ENCODE data around the gene SEMA6B. TPM values are rescaled to one million over a fixed set of nuclear protein-coding genes. Genes with fewer than 3 reads are reported as not detected.

SEMA6B gene
- total RNA-seq, 1 experiment from 2014 or later, result 5.7 TPM

DNA sequence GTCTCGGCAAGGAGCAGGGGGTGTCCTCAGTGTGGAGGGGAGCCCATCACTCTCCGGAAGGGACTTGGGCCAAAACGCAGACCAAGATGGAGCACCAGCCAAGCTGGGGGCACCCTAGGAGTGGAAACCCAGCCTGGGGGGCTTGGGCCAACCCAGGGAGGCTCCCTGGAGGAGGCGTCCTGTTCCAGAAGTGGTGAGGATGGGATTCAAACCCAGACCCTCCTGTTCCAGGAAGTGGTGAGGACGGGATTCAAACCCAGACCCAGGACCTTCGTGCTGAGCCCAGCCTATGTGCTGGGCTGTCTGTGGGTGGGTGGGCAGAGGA, 40.4 kb downstream of the SEMA6B start:
- peak overlapping the region; percentile 75; the same call in 1 of the 2 replicates for H3K27ac ChIP-seq (ENCODE audit: low read length)
- no peak for ATAC-seq
- CTCF ChIA-PET, result no interaction called here

DNA sequence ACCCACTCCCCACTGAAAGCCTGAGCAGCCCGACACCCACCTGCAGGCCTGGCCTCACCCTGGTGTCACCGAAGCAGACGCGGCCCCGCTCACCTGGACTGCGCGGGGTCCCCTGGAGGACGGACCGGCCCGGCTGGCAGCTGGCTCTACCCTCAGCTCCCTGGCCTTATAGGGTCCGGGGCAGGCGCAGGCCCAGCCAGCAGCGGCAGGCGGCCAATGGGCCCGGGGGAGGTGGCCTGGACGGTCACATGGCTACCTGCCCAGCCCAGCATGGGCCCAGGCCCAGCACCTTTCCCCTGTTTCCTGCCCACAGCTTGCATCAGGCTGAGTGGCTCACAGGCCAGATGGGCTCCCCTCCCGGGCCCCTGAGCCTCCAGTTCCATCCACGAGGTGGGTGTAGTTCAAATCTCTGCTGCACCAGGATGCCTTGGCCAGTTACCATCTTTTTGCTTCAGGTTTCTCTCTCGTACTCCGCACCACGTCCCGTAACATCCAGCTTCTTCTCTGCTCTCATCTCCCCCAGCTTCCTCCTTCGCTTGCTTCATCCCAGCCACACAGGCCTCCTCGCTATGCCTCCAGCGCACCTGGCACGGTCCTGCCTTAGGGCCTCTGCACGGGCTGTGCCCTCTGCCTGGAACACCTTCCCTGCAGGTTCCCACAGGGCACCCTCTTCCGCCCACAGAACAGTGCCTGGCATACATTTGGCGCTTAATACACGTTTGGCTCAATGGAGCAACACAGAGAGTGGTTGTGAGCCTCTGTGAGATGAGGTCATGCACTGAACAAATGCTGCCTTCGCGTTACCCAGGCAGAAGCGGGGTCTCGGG, 40.9 kb downstream of the SEMA6B start, which contains the start of gene PLIN4:
Gene PLIN4, minus strand, starts transcription at position 142 of the 827 bp plus-strand sequence. CDS start 214 bp downstream, outside the sequence.
- ChIA-PET CTCF (interaction anchor here (0.6 kb wide), 1 partner anchor 166 kb away, joined by 4 read pairs; no protein-coding TSS in a partner anchor), POLR2A (interaction anchor here (0.5 to 0.6 kb wide), 2 partner anchors 11 to 27 kb away, joined by 3 to 4 read pairs; no protein-coding TSS in a partner anchor)
- peaks cover 19% of the 10 kb centered on the region for H3K4me1 ChIP-seq (ENCODE audit: control insufficient read depth, insufficient read depth, low read length)
- DNase-seq (ENCODE audit: low read depth, low spot score), result no peak
- no TSS peak for BruUV-seq (replicated peaks)
- no peaks in the 10 kb centered on the region for H3K27me3 ChIP-seq (ENCODE audit: control insufficient read depth, insufficient read depth, low read length)
- TF ChIP-seq, protein P1, sequence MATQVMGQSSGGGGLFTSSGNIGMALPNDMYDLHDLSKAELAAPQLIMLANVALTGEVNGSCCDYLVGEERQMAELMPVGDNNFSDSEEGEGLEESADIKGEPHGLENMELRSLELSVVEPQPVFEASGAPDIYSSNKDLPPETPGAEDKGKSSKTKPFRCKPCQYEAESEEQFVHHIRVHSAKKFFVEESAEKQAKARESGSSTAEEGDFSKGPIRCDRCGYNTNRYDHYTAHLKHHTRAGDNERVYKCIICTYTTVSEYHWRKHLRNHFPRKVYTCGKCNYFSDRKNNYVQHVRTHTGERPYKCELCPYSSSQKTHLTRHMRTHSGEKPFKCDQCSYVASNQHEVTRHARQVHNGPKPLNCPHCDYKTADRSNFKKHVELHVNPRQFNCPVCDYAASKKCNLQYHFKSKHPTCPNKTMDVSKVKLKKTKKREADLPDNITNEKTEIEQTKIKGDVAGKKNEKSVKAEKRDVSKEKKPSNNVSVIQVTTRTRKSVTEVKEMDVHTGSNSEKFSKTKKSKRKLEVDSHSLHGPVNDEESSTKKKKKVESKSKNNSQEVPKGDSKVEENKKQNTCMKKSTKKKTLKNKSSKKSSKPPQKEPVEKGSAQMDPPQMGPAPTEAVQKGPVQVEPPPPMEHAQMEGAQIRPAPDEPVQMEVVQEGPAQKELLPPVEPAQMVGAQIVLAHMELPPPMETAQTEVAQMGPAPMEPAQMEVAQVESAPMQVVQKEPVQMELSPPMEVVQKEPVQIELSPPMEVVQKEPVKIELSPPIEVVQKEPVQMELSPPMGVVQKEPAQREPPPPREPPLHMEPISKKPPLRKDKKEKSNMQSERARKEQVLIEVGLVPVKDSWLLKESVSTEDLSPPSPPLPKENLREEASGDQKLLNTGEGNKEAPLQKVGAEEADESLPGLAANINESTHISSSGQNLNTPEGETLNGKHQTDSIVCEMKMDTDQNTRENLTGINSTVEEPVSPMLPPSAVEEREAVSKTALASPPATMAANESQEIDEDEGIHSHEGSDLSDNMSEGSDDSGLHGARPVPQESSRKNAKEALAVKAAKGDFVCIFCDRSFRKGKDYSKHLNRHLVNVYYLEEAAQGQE (IDR thresholded peaks at IDR 0.05; ENCODE audit: insufficient read depth in 1 of 2, low read depth in 2 of 2, low read length in 1 of 2), result no peak
- TF ChIP-seq POLR2AphosphoS5 (IDR thresholded peaks at IDR 0.05; ENCODE audit: low read depth, low read length) (no peak; the same call in 1 of the 2 replicates), CTCF (IDR thresholded peaks at IDR 0.05) (no peak)
- intact Hi-C loops (cut with micrococcal nuclease; ENCODE audit: unreplicated experiment) (no loop called here), in situ Hi-C loops (cut with HindIII; ENCODE audit: low pct_unique_long_range_greater_than_20kb, low sequenced_read_pairs) (no loop called here)
- peak within 1 kb of the TSS; percentile 19 to 31 for H3K4me3 ChIP-seq (ENCODE audit: low read depth in 2 of 2, low read length in 2 of 2)
- peak; percentile 75 for ATAC-seq
- H3K36me3 ChIP-seq (ENCODE audit: control insufficient read depth, insufficient read depth, low read length), result no peaks in the 10 kb centered on the region
- H3K27ac ChIP-seq (ENCODE audit: low read length), result peak within 1 kb of the TSS; percentile 75; the same call in 1 of the 2 replicates
- no peaks in the 10 kb centered on the region for H3K9me3 ChIP-seq (ENCODE audit: control insufficient read depth, insufficient read depth, low read depth, low read length)

More for the DNA sequence above, 40.4 kb downstream of the SEMA6B start:
- no peak for DNase-seq (ENCODE audit: low read depth, low spot score)
- H3K27me3 ChIP-seq (ENCODE audit: control insufficient read depth, insufficient read depth, low read length), result no peaks in the 10 kb centered on the region
- TF ChIP-seq, protein P1 (IDR thresholded peaks at IDR 0.05; ENCODE audit: insufficient read depth in 1 of 2, low read depth in 2 of 2, low read length in 1 of 2), result no peak
- no peak for TF ChIP-seq POLR2AphosphoS5 (IDR thresholded peaks at IDR 0.05; ENCODE audit: low read depth, low read length)
- no peak for TF ChIP-seq TCF7L2 (IDR thresholded peaks at IDR 0.05; ENCODE audit: low read depth, low read length)
- TF ChIP-seq SIN3A (IDR thresholded peaks at IDR 0.05; ENCODE audit: borderline replicate concordance, insufficient read depth, low read depth, low read length), result no peak
- TF ChIP-seq CTCF (IDR thresholded peaks at IDR 0.05), result no peak
- no peak overlapping the region for H3K4me3 ChIP-seq (ENCODE audit: low read depth in 2 of 2, low read length in 2 of 2)
- in situ Hi-C loops (cut with HindIII; ENCODE audit: low pct_unique_long_range_greater_than_20kb, low sequenced_read_pairs), result no loop called here
- POLR2A ChIA-PET, result interaction anchor here (0.5 kb wide), 1 partner anchor 28 kb away, joined by 4 read pairs; no protein-coding TSS in a partner anchor
- no peaks in the 10 kb centered on the region for H3K36me3 ChIP-seq (ENCODE audit: control insufficient read depth, insufficient read depth, low read length)
- intact Hi-C loops (cut with micrococcal nuclease; ENCODE audit: unreplicated experiment), result no loop called here
- peaks cover 19% of the 10 kb centered on the region for H3K4me1 ChIP-seq (ENCODE audit: control insufficient read depth, insufficient read depth, low read length)
- BruUV-seq (replicated peaks), result no TSS peak
- H3K9me3 ChIP-seq (ENCODE audit: control insufficient read depth, insufficient read depth, low read depth, low read length), result no peaks in the 10 kb centered on the region

Data from Panc1 (cell line).